Peyer's patch (tissue), 4 donors: ENCODE results near the gene ETV6.

Experiments
- CTCF ChIP-seq, 6 experiments: fragments of 450-650 bp in 4 of 6; fragments of 200-600 bp in 2 of 6; sonication (generic) in 1 of 6; IDR thresholded peaks; one replicate each; pipeline ENCODE4 v1.5.1; 2017 to 2019; ENCODE audit warnings: antibody characterized with exemption in 6 of 6, mild to moderate bottlenecking in 3 of 6, moderate library complexity in 1 of 6
- POLR2A ChIP-seq, 2 donors: fragments of 450-650 bp; IDR thresholded peaks; one replicate each; pipeline ENCODE4 v1.5.1; 2017; ENCODE audit warnings: antibody characterized with exemption in 2 of 2, mild to moderate bottlenecking in 2 of 2, moderate library complexity in 2 of 2

GRCh38 chr12:11609045-11609444 lies 40.4 kb upstream of the ETV6 start:
- TF ChIP-seq CTCF (IDR thresholded peaks at IDR 0.05) (no peak), POLR2A (IDR thresholded peaks at IDR 0.05) (no peak)
